Superior temporal gyrus (tissue), 1 donor: Measurements from ENCODE around the gene HIRA.
A peak's percentile ranks its signal among the peaks of the same experiment; 100 is the strongest.
"Not testable (repeated sequence)": the region's sequence is repeated elsewhere in the genome, so short reads cannot be mapped to it uniquely, and the experiment has no call there.

Experiments
- DNase-seq: peaks from one replicate; pipeline ENCODE4 v3.0.0-alpha.2; 2016; ENCODE audit errors: extremely low spot score

The HIRA gene

GRCh38 chr22:19463491-19464469, 32.2 kb upstream of the HIRA start:
- no peak for DNase-seq

GRCh38 chr22:19463008-19463407, 31.5 kb upstream of the HIRA start:
- DNase-seq, result no peak

- DNase-seq, result no peak
Measured at GRCh38 chr22:19461506-19461905, 30.0 kb upstream of the HIRA start.

GRCh38 chr22:19460036-19460435, 28.5 kb upstream of the HIRA start:
- DNase-seq, result no peak

- DNase-seq, result no peak
Measured at GRCh38 chr22:19457828-19458428, 26.4 kb upstream of the HIRA start.

- no peak for DNase-seq
Measured at GRCh38 chr22:19456541-19456940, 25.0 kb upstream of the HIRA start.

GRCh38 chr22:19455585-19456370, 24.2 kb upstream of the HIRA start:
- no peak for DNase-seq

- DNase-seq, result no peak
Measured at GRCh38 chr22:19455033-19455432, 23.5 kb upstream of the HIRA start.

- no peak for DNase-seq
Measured at GRCh38 chr22:19454156-19454555, 22.6 kb upstream of the HIRA start.

GRCh38 chr22:19453718-19454117, 22.2 kb upstream of the HIRA start:
- DNase-seq, result no peak

- no peak for DNase-seq
Measured at GRCh38 chr22:19451570-19451969, 20.0 kb upstream of the HIRA start.

- DNase-seq, result no peak
Measured at GRCh38 chr22:19450363-19451175, 19.0 kb upstream of the HIRA start.

- no peak for DNase-seq
Measured at GRCh38 chr22:19449422-19449767, 17.9 kb upstream of the HIRA start.

GRCh38 chr22:19448739-19449421, 17.3 kb upstream of the HIRA start:
- DNase-seq, result no peak

- DNase-seq, result no peak
Measured at GRCh38 chr22:19448076-19448607, 16.6 kb upstream of the HIRA start.

GRCh38 chr22:19447330-19448075, 16.0 kb upstream of the HIRA start, which contains the start of gene C22orf39:
TSS of gene C22orf39 (minus strand) at chr22:19447711. CDS start at chr22:19447688, 23 bp downstream.
- peak; percentile 98 for DNase-seq

- no peak for DNase-seq
Measured at GRCh38 chr22:19446603-19447329, 15.2 kb upstream of the HIRA start.

GRCh38 chr22:19445279-19445982, 13.9 kb upstream of the HIRA start:
- DNase-seq, result not testable (repeated sequence)
